ENCODE results near the gene UNC13B. TPM values are rescaled to one million over a fixed set of nuclear protein-coding genes. Genes with fewer than 3 reads are reported as not detected.
A peak's percentile ranks its signal among the peaks of the same experiment; 100 is the strongest.

Gene UNC13B
- total and polyA plus RNA-seq, 8 donors, result 70.0 to 92.8 (median 86.3) TPM

- intact Hi-C loops (cut with DNase I), result no loop called here
- Histone ChIP-seq H3K27ac (no peak overlapping the region), H3K36me3 (peaks cover 0 to 64% of the 10 kb centered on the region in 2 donors), H3K4me1 (no peaks in the 10 kb centered on the region), H3K9me3 (no peaks in the 10 kb centered on the region), H3K4me3 (no peak overlapping the region), H3K27me3 (no peaks in the 10 kb centered on the region)
- no peak for TF ChIP-seq CTCF (IDR thresholded peaks at IDR 0.05)
- no peak for ATAC-seq
- no peak for DNase-seq
Observed at GRCh38 chr9:35374910-35375309, 213.1 kb downstream of the UNC13B start.

- Histone ChIP-seq H3K27me3 (no peaks in the 10 kb centered on the region), H3K4me1 (no peaks in the 10 kb centered on the region), H3K27ac (no peak overlapping the region), H3K36me3 (peaks cover 0 to 81% of the 10 kb centered on the region in 2 donors), H3K9me3 (no peaks in the 10 kb centered on the region), H3K4me3 (no peak overlapping the region)
- intact Hi-C loops (cut with DNase I), result loop anchor here in 1 of 2 donors (10.0 kb wide), 1 partner anchor 475 kb away; no protein-coding TSS in a partner anchor
- no peak for TF ChIP-seq CTCF (IDR thresholded peaks at IDR 0.05)
- no peak for DNase-seq
- ATAC-seq, result no peak
Observed at GRCh38 chr9:35380039-35380438, 218.2 kb downstream of the UNC13B start.

- H3K4me3 ChIP-seq, result no peak overlapping the region
- peak; percentile 50 for ATAC-seq
- intact Hi-C loops (cut with DNase I), result loop anchor here in 1 of 2 donors (10.0 kb wide), 1 partner anchor 476 kb away; no protein-coding TSS in a partner anchor
- H3K36me3 ChIP-seq, result peaks cover 0 to 80% of the 10 kb centered on the region in 2 donors
- no peak for DNase-seq
- no peaks in the 10 kb centered on the region for H3K9me3 ChIP-seq
- no peak overlapping the region for H3K27ac ChIP-seq
- no peaks in the 10 kb centered on the region for H3K27me3 ChIP-seq
- no peak for TF ChIP-seq CTCF (IDR thresholded peaks at IDR 0.05)
- no peaks in the 10 kb centered on the region for H3K4me1 ChIP-seq
Observed at GRCh38 chr9:35380619-35381018, 218.8 kb downstream of the UNC13B start.

GRCh38 chr9:35385042-35385441, 223.2 kb downstream of the UNC13B start:
- H3K27me3 ChIP-seq, result no peaks in the 10 kb centered on the region
- no peaks in the 10 kb centered on the region for H3K9me3 ChIP-seq
- H3K4me3 ChIP-seq, result no peak overlapping the region
- H3K36me3 ChIP-seq, result peaks cover 0 to 93% of the 10 kb centered on the region in 2 donors
- ATAC-seq (no peak), DNase-seq (peak in 1 of 4 donors; percentile 16)
- intact Hi-C loops (cut with DNase I), result loop anchor here in 1 of 2 donors (10.0 kb wide), 1 partner anchor 480 kb away; no protein-coding TSS in a partner anchor
- no peak for TF ChIP-seq CTCF (IDR thresholded peaks at IDR 0.05)
- no peak overlapping the region for H3K27ac ChIP-seq
- H3K4me1 ChIP-seq, result no peaks in the 10 kb centered on the region

- no peaks in the 10 kb centered on the region for H3K4me1 ChIP-seq
- DNase-seq (no peak), ATAC-seq (no peak)
- H3K9me3 ChIP-seq, result no peaks in the 10 kb centered on the region
- no peak overlapping the region for H3K27ac ChIP-seq
- H3K36me3 ChIP-seq, result peaks cover 0 to 94% of the 10 kb centered on the region in 2 donors
- TF ChIP-seq CTCF (IDR thresholded peaks at IDR 0.05), result no peak
- H3K27me3 ChIP-seq, result no peaks in the 10 kb centered on the region
- intact Hi-C loops (cut with DNase I), result no loop called here
- no peak overlapping the region for H3K4me3 ChIP-seq
Observed at GRCh38 chr9:35395076-35395705, 233.4 kb downstream of the UNC13B start.

Data from left lung (tissue), 10 donors.